GM23338 (cell line): ENCODE data around the gene CEPT1. TPM values are rescaled to one million over a fixed set of nuclear protein-coding genes. Genes with fewer than 3 reads are reported as not detected.

ENCODE experiments used
- ATAC-seq: fragments of 200-7000 bp; cut with Tn5 transposase; 3 replicates; pipeline ENCODE4 v1.9.1; 2020
- DNase-seq: peaks from one replicate; pipeline ENCODE4 v3.0.0-alpha.2; 2015; ENCODE audit warnings: low spot score
- H2AFZ ChIP-seq: fragments of 200-600 bp; sonication (generic); 2 replicates; pipeline ENCODE4 v1.8.0; 2016; ENCODE audit warnings: antibody characterized with exemption, mild to moderate bottlenecking, moderate library complexity
- H3F3A ChIP-seq: fragments of 200-600 bp; sonication (generic); replicated peaks from 2 replicates; pipeline ENCODE4 v1.8.0; 2017; ENCODE audit warnings: antibody characterized with exemption, mixed run types, low read depth
- H3K27ac ChIP-seq: fragments of 200-600 bp; sonication (generic); 2 replicates; pipeline ENCODE4 v1.6.1; 2016; ENCODE audit warnings: low read depth
- H3K27me3 ChIP-seq: fragments of 200-600 bp; sonication (generic); 2 replicates; pipeline ENCODE4 v1.8.0; 2016; ENCODE audit warnings: mild to moderate bottlenecking, mixed run types, moderate library complexity; ENCODE audit not compliant: insufficient read depth
- H3K36me3 ChIP-seq: fragments of 200-600 bp; sonication (generic); 2 replicates; pipeline ENCODE4 v1.8.0; 2016; ENCODE audit warnings: mild to moderate bottlenecking; ENCODE audit not compliant: insufficient read depth
- H3K4me1 ChIP-seq: fragments of 200-600 bp; sonication (generic); 2 replicates; pipeline ENCODE4 v1.8.0; 2016; ENCODE audit warnings: mild to moderate bottlenecking, moderate library complexity; ENCODE audit not compliant: insufficient read depth
- H3K4me2 ChIP-seq: fragments of 200-600 bp; sonication (generic); 2 replicates; pipeline ENCODE4 v1.7.1; 2017; ENCODE audit warnings: mixed run types
- H3K4me3 ChIP-seq: fragments of 200-600 bp; sonication (generic); 2 replicates; pipeline ENCODE4 v1.6.1; 2016; ENCODE audit warnings: mixed run types
- H3K79me2 ChIP-seq: fragments of 200-600 bp; sonication (generic); replicated peaks from 2 replicates; pipeline ENCODE4 v1.8.0; 2017; ENCODE audit warnings: mild to moderate bottlenecking; ENCODE audit not compliant: insufficient read depth
- H3K9me2 ChIP-seq: fragments of 200-600 bp; sonication (generic); 2 replicates; pipeline ENCODE4 v1.8.0; 2017; ENCODE audit not compliant: insufficient read depth
- H4K20me1 ChIP-seq: fragments of 200-600 bp; sonication (generic); replicated peaks from 2 replicates; pipeline ENCODE4 v1.8.0; 2017; ENCODE audit warnings: mild to moderate bottlenecking; ENCODE audit not compliant: insufficient read depth
- H3K27ac Mint-ChIP-seq: 2 replicates; pipeline ENCODE4 v1.8.0; 2020; ENCODE audit warnings: inconsistent platforms, mild to moderate bottlenecking, moderate library complexity, mixed read lengths
- H3K27me3 Mint-ChIP-seq: 3 replicates; pipeline ENCODE4 v1.8.0; 2022; ENCODE audit warnings: low read depth, mild to moderate bottlenecking, moderate library complexity, mixed read lengths, inconsistent platforms; ENCODE audit not compliant: insufficient read depth, poor library complexity
- H3K36me3 Mint-ChIP-seq: 3 replicates; pipeline ENCODE4 v1.8.0; 2021; ENCODE audit warnings: low read depth, mild to moderate bottlenecking, inconsistent platforms, moderate library complexity, mixed read lengths
- H3K4me1 Mint-ChIP-seq: 3 replicates; pipeline ENCODE4 v1.8.0; 2020; ENCODE audit warnings: mild to moderate bottlenecking, inconsistent platforms, mixed read lengths
- H3K4me3 Mint-ChIP-seq: 3 replicates; pipeline ENCODE4 v1.8.0; 2021; ENCODE audit warnings: moderate library complexity, mild to moderate bottlenecking, inconsistent platforms, mixed read lengths
- H3K9me3 Mint-ChIP-seq: 3 replicates; pipeline ENCODE4 v1.8.0; 2020; ENCODE audit warnings: moderate library complexity, mild to moderate bottlenecking, inconsistent platforms, mixed read lengths
- EZH2 ChIP-seq: fragments of 200-600 bp; sonication (generic); IDR thresholded peaks from one replicate; pipeline ENCODE4 v1.8.0; 2017; ENCODE audit warnings: antibody characterized with exemption, mild to moderate bottlenecking, low read depth; ENCODE audit not compliant: unreplicated experiment
- EZH2phosphoT487 ChIP-seq: fragments of 200-600 bp; sonication (generic); IDR thresholded peaks from one replicate; pipeline ENCODE4 v1.8.1; 2018; ENCODE audit warnings: antibody characterized with exemption; ENCODE audit not compliant: unreplicated experiment
- REST ChIP-seq: IDR thresholded peaks from one replicate; pipeline ENCODE4 v1.6.1; 2018; ENCODE audit warnings: antibody characterized with exemption; ENCODE audit not compliant: unreplicated experiment
- ZNF114 ChIP-seq: fragments of 250-450 bp; sonication (Bioruptor Pico); IDR thresholded peaks from 2 replicates; pipeline ENCODE4 v1.5.0; 2020; ENCODE audit warnings: mild to moderate bottlenecking, moderate library complexity
- ZNF462 ChIP-seq: fragments of 250-450 bp; sonication (Bioruptor Pico); IDR thresholded peaks from 2 replicates; pipeline ENCODE4 v1.5.0; 2020; ENCODE audit warnings: mild to moderate bottlenecking, moderate library complexity
- polyA plus RNA-seq: library from polyadenylated mRNA; unstranded; fragments of >200 nt; fragmentation: Nextera tagmentation; extraction: Ambion mirVana; gene quantifications from 2 replicates; pipeline ENCODE4 v1.2.1, GENCODE V29; 2016
- total RNA-seq: library from RNA; depleted of rRNA; stranded (reverse); fragments of >200 nt; shearing (Covaris generic); gene quantifications from 2 replicates; pipeline ENCODE4 v1.2.3, GENCODE V29; 2014

Gene CEPT1
- total and polyA plus RNA-seq, 2 experiments from 2014 or later, result 17.3 to 39.5 TPM

- H4K20me1 ChIP-seq, result no peaks in the 10 kb centered on the region
- no peaks in the 10 kb centered on the region for H3K27me3 ChIP-seq
- no peak for TF ChIP-seq REST
- TF ChIP-seq ZNF114, result no peak
- no peak for TF ChIP-seq EZH2phosphoT487
- H3K9me3 Mint-ChIP-seq, result no peaks in the 10 kb centered on the region; the same call in 2 of the 3 replicates
- no peak overlapping the region for H3K4me2 ChIP-seq
- no peak overlapping the region for H2AFZ ChIP-seq
- no peak overlapping the region for H3K27ac Mint-ChIP-seq
- H3K36me3 Mint-ChIP-seq, result peaks cover 14% of the 10 kb centered on the region; the same call in 2 of the 3 replicates
- H3K4me1 Mint-ChIP-seq, result no peaks in the 10 kb centered on the region
- H3K36me3 ChIP-seq, result peaks cover 20% of the 10 kb centered on the region; the same call in 1 of the 2 replicates
- no peak for DNase-seq
- ATAC-seq, result no peak
- no peaks in the 10 kb centered on the region for H3K4me1 ChIP-seq
- H3K4me3 Mint-ChIP-seq, result no peak overlapping the region
- H3K27me3 Mint-ChIP-seq, result peaks cover 2% of the 10 kb centered on the region
- no peaks in the 10 kb centered on the region for H3F3A ChIP-seq
- H3K9me2 ChIP-seq, result no peaks in the 10 kb centered on the region
- no peaks in the 10 kb centered on the region for H3K79me2 ChIP-seq
- no peak overlapping the region for H3K4me3 ChIP-seq
- no peak overlapping the region for H3K27ac ChIP-seq
Measured at GRCh38 chr1:111116496-111116895, 23.5 kb upstream of the CEPT1 start.

GRCh38 chr1:111126354-111126753 is 13.7 kb upstream of the CEPT1 start:
- Mint-ChIP-seq H3K27me3 (no peaks in the 10 kb centered on the region), H3K36me3 (peaks cover 15% of the 10 kb centered on the region; the same call in 2 of the 3 replicates), H3K4me3 (no peak overlapping the region), H3K9me3 (no peaks in the 10 kb centered on the region), H3K27ac (no peak overlapping the region), H3K4me1 (peaks cover 2% of the 10 kb centered on the region; the same call in 2 of the 3 replicates)
- 0 out of 2 replicates have a peak, but pooled peaks cover 3% of the 10 kb centered on the region for H4K20me1 ChIP-seq
- no peaks in the 10 kb centered on the region for H3K9me2 ChIP-seq
- H3K27me3 ChIP-seq, result no peaks in the 10 kb centered on the region
- H3K27ac ChIP-seq, result no peak overlapping the region
- ATAC-seq (no peak), DNase-seq (no peak)
- no peak overlapping the region for H3K4me3 ChIP-seq
- H3K79me2 ChIP-seq, result no peaks in the 10 kb centered on the region
- peaks cover 7% of the 10 kb centered on the region; the same call in 1 of the 2 replicates for H3K36me3 ChIP-seq
- no peak overlapping the region for H3K4me2 ChIP-seq
- no peaks in the 10 kb centered on the region for H3K4me1 ChIP-seq
- no peak for TF ChIP-seq EZH2
- no peaks in the 10 kb centered on the region for H3F3A ChIP-seq
- no peak overlapping the region for H2AFZ ChIP-seq

- Histone ChIP-seq H3F3A (no peaks in the 10 kb centered on the region), H3K9me2 (no peaks in the 10 kb centered on the region), H3K27ac (no peak overlapping the region), H3K27me3 (no peaks in the 10 kb centered on the region), H3K36me3 (peaks cover 7% of the 10 kb centered on the region; the same call in 1 of the 2 replicates), H4K20me1 (peaks cover 11% of the 10 kb centered on the region; the same call in 1 of the 2 replicates), H3K79me2 (no peaks in the 10 kb centered on the region), H3K4me3 (no peak overlapping the region), H3K4me2 (no peak overlapping the region), H3K4me1 (no peaks in the 10 kb centered on the region; the same call in 1 of the 2 replicates), H2AFZ (no peak overlapping the region)
- no peak overlapping the region for H3K4me3 Mint-ChIP-seq
- no peak overlapping the region for H3K27ac Mint-ChIP-seq
- no peaks in the 10 kb centered on the region for H3K27me3 Mint-ChIP-seq
- no peaks in the 10 kb centered on the region for H3K9me3 Mint-ChIP-seq
- no peak for ATAC-seq
- H3K4me1 Mint-ChIP-seq, result peaks cover 8% of the 10 kb centered on the region; the same call in 2 of the 3 replicates
- DNase-seq, result no peak
- H3K36me3 Mint-ChIP-seq, result peaks cover 15% of the 10 kb centered on the region; the same call in 2 of the 3 replicates
- TF ChIP-seq EZH2 (no peak), ZNF462 (CRISPR knock-in tag) (no peak)
Measured at GRCh38 chr1:111127923-111128643, 11.9 kb upstream of the CEPT1 start.
